Transverse colon (tissue), 4 donors: Measurements from ENCODE around the gene SMOC1. TPM values are rescaled to one million over a fixed set of nuclear protein-coding genes. Genes with fewer than 3 reads are reported as not detected.

ENCODE experiments used
- DNase-seq: peaks from one replicate; pipeline ENCODE4 v3.0.0-alpha.2; 2019
- H3K27ac ChIP-seq, 4 donors: fragments of 200-600 bp; sonication (generic); 2 replicates each; pipeline ENCODE4 v1.5.1; 2016 to 2018; ENCODE audit warnings: inconsistent platforms in 4 of 4
- H3K27me3 ChIP-seq: fragments of 200-600 bp; sonication (generic); 2 replicates; pipeline ENCODE4 v1.5.1; 2017; ENCODE audit warnings: inconsistent platforms
- H3K36me3 ChIP-seq, 4 donors: fragments of 200-600 bp; sonication (generic); 2 replicates each; pipeline ENCODE4 v1.5.1; 2017 to 2019; ENCODE audit warnings: inconsistent platforms in 4 of 4
- H3K4me1 ChIP-seq, 4 donors: fragments of 200-600 bp; sonication (generic); 2 replicates each; pipeline ENCODE4 v1.5.1; 2017 to 2020; ENCODE audit warnings: inconsistent platforms in 4 of 4
- H3K4me3 ChIP-seq, 4 donors: fragments of 200-600 bp; sonication (generic); 1 replicate in 1 of 4; 2 replicates in 3 of 4; pipeline versions ENCODE4 v1.5.1 to v1.6.1; 2017 to 2019; ENCODE audit warnings: inconsistent platforms in 4 of 4
- H3K9me3 ChIP-seq, 2 donors: fragments of 200-600 bp; sonication (generic); 2 replicates each; pipeline ENCODE4 v1.5.1; 2017 to 2019; ENCODE audit warnings: inconsistent platforms in 2 of 2
- CTCF ChIP-seq, 5 experiments: fragments of 200-600 bp in 3 of 5; fragments of 450-650 bp in 2 of 5; sonication (generic) in 3 of 5; IDR thresholded peaks; 1 replicate in 2 of 5; 2 replicates in 3 of 5; pipeline ENCODE4 v1.5.1; 2016 to 2017; ENCODE audit warnings: antibody characterized with exemption in 5 of 5, inconsistent platforms in 3 of 5, mild to moderate bottlenecking in 2 of 5, moderate library complexity in 1 of 5
- EP300 ChIP-seq: sonication (generic); formaldehyde crosslinking; IDR thresholded peaks from one replicate; pipeline ENCODE4 v1.6.1; 2017; ENCODE audit warnings: antibody characterized with exemption, low read depth
- POLR2A ChIP-seq: fragments of 450-650 bp; IDR thresholded peaks from one replicate; pipeline ENCODE4 v1.6.1; 2016; ENCODE audit warnings: antibody characterized with exemption, mild to moderate bottlenecking, moderate library complexity
- POLR2AphosphoS5 ChIP-seq, 3 donors: sonication (generic); formaldehyde crosslinking; IDR thresholded peaks; one replicate each; pipeline ENCODE4 v1.6.1; 2016; ENCODE audit warnings: antibody characterized with exemption in 3 of 3
- WGBS, 2 donors: methylation state at CpG; one replicate each; pipeline ENCODE4 v1.1.5; 2018; ENCODE audit warnings: low coverage in 1 of 2; 5-methylcytosine and 5-hydroxymethylcytosine counted together
- in situ Hi-C, 4 donors: fragments of 200-750 bp; cut with MboI; loops; one replicate each; pipeline versions ENCODE4 v1.15.0 to v1.15.1; 2017; ENCODE audit warnings: low sequenced_read_pairs in 3 of 4, low pct_ligation_motif_present in 1 of 4, low pct_unique_long_range_greater_than_20kb in 1 of 4
- intact Hi-C: fragments of 100-400 bp; cut with DNase I; formaldehyde crosslinking; loops from one replicate; pipeline ENCODE4 v1.15.1; 2023; ENCODE audit warnings: low total_unique reads
- total RNA-seq, 4 donors: library from RNA; depleted of rRNA; stranded (reverse); fragments of >200 nt; gene quantifications; one replicate each; pipeline ENCODE4 v1.1.0, GENCODE V29; 2016

Gene SMOC1
- total RNA-seq, 4 donors from 2014 or later: 0.82 to 1.3 TPM; not detected in 2

GRCh38 chr14:69960296-69960695, 81.1 kb downstream of the SMOC1 start:
- H3K27ac ChIP-seq: no peak overlapping the region
- no peaks in the 10 kb centered on the region for H3K4me1 ChIP-seq
- no peaks in the 10 kb centered on the region for H3K9me3 ChIP-seq
- DNase-seq: no peak
- intact Hi-C loops (no loop called here), in situ Hi-C loops (no loop called here)
- H3K36me3 ChIP-seq: no peaks in the 10 kb centered on the region
- H3K4me3 ChIP-seq: no peak overlapping the region
- H3K27me3 ChIP-seq: no peaks in the 10 kb centered on the region
- TF ChIP-seq EP300 (no peak), POLR2A (no peak), CTCF (IDR thresholded peaks at IDR 0.05) (no peak), POLR2AphosphoS5 (IDR thresholded peaks at IDR 0.05) (no peak)

GRCh38 chr14:69963966-69964365, 84.8 kb downstream of the SMOC1 start:
- no peaks in the 10 kb centered on the region for H3K27me3 ChIP-seq
- no peaks in the 10 kb centered on the region for H3K36me3 ChIP-seq
- H3K4me3 ChIP-seq: no peak overlapping the region
- TF ChIP-seq EP300 (no peak), CTCF (IDR thresholded peaks at IDR 0.05) (no peak), POLR2A (no peak), POLR2AphosphoS5 (IDR thresholded peaks at IDR 0.05) (no peak)
- intact Hi-C loops (no loop called here), in situ Hi-C loops (no loop called here)
- no peaks in the 10 kb centered on the region for H3K4me1 ChIP-seq
- WGBS, 2 donors: 86% methylated on average over 4 of the region's 4 CpGs; no CpG with 5 or more reads in 1 of the 2 donors
- no peak for DNase-seq
- H3K27ac ChIP-seq: no peak overlapping the region
- no peaks in the 10 kb centered on the region for H3K9me3 ChIP-seq

DNA sequence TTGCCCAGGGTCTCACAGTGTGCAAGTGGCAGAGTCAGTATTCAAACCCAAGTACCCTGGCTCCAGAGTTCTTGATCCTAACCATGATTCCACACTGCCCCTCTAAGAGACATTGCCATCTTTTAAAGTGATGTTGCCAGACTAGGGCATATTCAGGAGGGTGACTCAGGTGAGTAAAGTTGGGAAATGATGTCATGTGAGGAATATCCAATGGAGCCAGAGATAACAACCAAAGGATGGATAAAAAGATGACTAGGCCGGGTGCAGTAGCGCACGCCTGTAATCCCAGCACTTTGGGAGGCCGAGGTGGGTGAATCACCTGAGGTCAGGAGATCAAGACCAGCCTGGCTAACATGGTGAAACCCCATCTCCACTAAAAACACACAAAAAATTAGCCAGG, 85.6 kb downstream of the SMOC1 start:
- Histone ChIP-seq H3K4me1 (no peaks in the 10 kb centered on the region), H3K36me3 (no peaks in the 10 kb centered on the region), H3K27me3 (no peaks in the 10 kb centered on the region), H3K4me3 (no peak overlapping the region), H3K27ac (no peak overlapping the region), H3K9me3 (no peaks in the 10 kb centered on the region)
- 91 to 97% methylated on average over 4 of the region's 4 CpGs for WGBS, 2 donors
- in situ Hi-C loops: no loop called here
- TF ChIP-seq EP300 (no peak), POLR2A (no peak), CTCF (IDR thresholded peaks at IDR 0.05) (no peak), POLR2AphosphoS5 (IDR thresholded peaks at IDR 0.05) (no peak)
- no peak for DNase-seq
- intact Hi-C loops: no loop called here

DNA sequence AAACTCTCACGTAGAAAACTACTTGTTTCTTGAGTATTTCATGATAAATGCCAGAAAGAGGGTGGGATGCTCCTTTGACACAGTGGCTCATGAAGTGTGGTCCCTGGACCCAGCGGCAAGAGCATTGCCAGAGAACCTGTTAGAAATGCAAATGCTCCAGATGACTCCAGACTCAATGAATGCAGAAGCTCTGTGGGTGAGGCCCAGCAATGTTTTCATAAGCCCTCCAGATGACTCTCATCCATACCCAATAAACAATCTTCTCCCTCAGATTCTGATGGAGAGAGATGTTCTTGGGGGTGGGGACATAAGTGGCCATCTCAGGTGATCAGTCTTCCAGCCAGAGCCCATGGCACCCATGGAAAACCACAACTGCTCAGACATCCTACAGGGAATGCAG, 88.9 kb downstream of the SMOC1 start:
- WGBS, 2 donors: 72 to 83% methylated on average over 2 of the region's 2 CpGs
- H3K36me3 ChIP-seq: no peaks in the 10 kb centered on the region
- DNase-seq: no peak
- peaks cover 0 to 5% (median 0%) of the 10 kb centered on the region in 4 donors for H3K4me1 ChIP-seq
- no peaks in the 10 kb centered on the region for H3K9me3 ChIP-seq
- H3K27ac ChIP-seq: no peak overlapping the region
- H3K4me3 ChIP-seq: no peak overlapping the region
- intact Hi-C loops (no loop called here), in situ Hi-C loops (no loop called here)
- no peaks in the 10 kb centered on the region for H3K27me3 ChIP-seq
- no peak for TF ChIP-seq EP300
- TF ChIP-seq POLR2AphosphoS5 (IDR thresholded peaks at IDR 0.05): no peak
- TF ChIP-seq CTCF (IDR thresholded peaks at IDR 0.05): no peak
- no peak for TF ChIP-seq POLR2A
